Stimulated activated CD4-positive, alpha-beta T cell treated with anti-CD3 and anti-CD28 coated beads, Interleukin-4, amount 100 ng/mL, for 24 hours (primary cell): ENCODE data around the gene SLC25A13.
"Not testable (repeated sequence)": the region's sequence is repeated elsewhere in the genome, so short reads cannot be mapped to it uniquely, and the experiment has no call there.

Experiments
- DNase-seq: peaks from one replicate; pipeline ENCODE4 v3.0.0-alpha.2; 2020

SLC25A13 gene

GRCh38 chr7:96297876-96298275, 24.0 kb downstream of the SLC25A13 start:
- no peak for DNase-seq

GRCh38 chr7:96297446-96297845, 24.5 kb downstream of the SLC25A13 start:
- DNase-seq, result not testable (repeated sequence)

GRCh38 chr7:96293911-96294310, 28.0 kb downstream of the SLC25A13 start:
- DNase-seq, result not testable (repeated sequence)

GRCh38 chr7:96287559-96287958, 34.3 kb downstream of the SLC25A13 start:
- no peak for DNase-seq

- DNase-seq, result no peak
Measured at GRCh38 chr7:96287132-96287531, 34.8 kb downstream of the SLC25A13 start.

GRCh38 chr7:96285579-96285978, 36.3 kb downstream of the SLC25A13 start:
- peak; percentile 24 for DNase-seq

GRCh38 chr7:96284835-96285234, 37.1 kb downstream of the SLC25A13 start:
- DNase-seq, result peak; percentile 27

- DNase-seq, result no peak
Measured at GRCh38 chr7:96284240-96284639, 37.7 kb downstream of the SLC25A13 start.

GRCh38 chr7:96282835-96283234, 39.1 kb downstream of the SLC25A13 start:
- DNase-seq, result no peak

GRCh38 chr7:96277921-96278320, 44.0 kb downstream of the SLC25A13 start:
- no peak for DNase-seq

- DNase-seq, result no peak
Measured at GRCh38 chr7:96276019-96276418, 45.9 kb downstream of the SLC25A13 start.

GRCh38 chr7:96273716-96274115, 48.2 kb downstream of the SLC25A13 start:
- DNase-seq, result no peak

GRCh38 chr7:96269246-96269994, 52.5 kb downstream of the SLC25A13 start:
- DNase-seq, result no peak

GRCh38 chr7:96266580-96266979, 55.3 kb downstream of the SLC25A13 start:
- DNase-seq, result no peak

GRCh38 chr7:96266015-96266414, 55.9 kb downstream of the SLC25A13 start:
- no peak for DNase-seq

- DNase-seq, result no peak
Measured at GRCh38 chr7:96253964-96254363, 67.9 kb downstream of the SLC25A13 start.

GRCh38 chr7:96253441-96253840, 68.5 kb downstream of the SLC25A13 start:
- DNase-seq, result no peak

- no peak for DNase-seq
Measured at GRCh38 chr7:96250776-96251361, 71.0 kb downstream of the SLC25A13 start.

GRCh38 chr7:96248405-96248804, 73.5 kb downstream of the SLC25A13 start:
- no peak for DNase-seq

GRCh38 chr7:96246919-96247318, 75.0 kb downstream of the SLC25A13 start:
- DNase-seq, result no peak

- DNase-seq, result no peak
Measured at GRCh38 chr7:96244992-96245292, 77.0 kb downstream of the SLC25A13 start.

GRCh38 chr7:96244244-96244991, 77.5 kb downstream of the SLC25A13 start:
- DNase-seq, result no peak

- no peak for DNase-seq
Measured at GRCh38 chr7:96243241-96243640, 78.7 kb downstream of the SLC25A13 start.

GRCh38 chr7:96241855-96242254, 80.0 kb downstream of the SLC25A13 start:
- DNase-seq, result no peak
